ENCODE measurements around the gene MALAT1.

DNA sequence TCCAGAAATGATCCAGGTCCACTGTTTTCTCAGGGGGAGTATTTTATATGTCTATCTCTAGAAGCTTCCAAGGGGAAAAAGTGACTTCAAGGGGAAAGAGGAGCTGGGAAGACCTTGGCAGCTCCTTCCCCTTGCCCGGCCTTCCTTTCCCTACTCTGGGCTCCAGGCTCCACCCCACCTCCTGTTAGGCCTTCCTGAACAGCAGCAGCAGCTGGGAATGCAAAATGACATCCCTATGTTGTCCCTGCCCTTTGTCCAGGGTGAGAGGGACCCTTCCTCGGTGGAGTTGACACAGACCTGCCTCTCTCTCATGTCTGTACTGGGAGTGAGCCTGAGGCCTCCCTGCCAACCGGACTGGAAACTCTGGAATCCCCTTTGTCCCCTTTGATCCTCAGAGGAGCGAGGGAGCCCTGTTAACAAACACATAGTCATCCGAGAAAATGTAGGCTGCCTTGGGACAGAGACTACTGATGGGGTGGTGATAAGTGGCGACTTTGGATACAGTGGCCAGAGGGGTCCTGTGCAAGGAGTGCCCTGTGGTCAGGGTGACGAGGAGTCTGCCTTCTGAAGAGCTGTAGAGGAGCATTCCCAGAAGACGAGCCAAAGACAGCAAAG, 9.0 kb upstream of the MALAT1 start:
- TF ChIP-seq, protein P1, sequence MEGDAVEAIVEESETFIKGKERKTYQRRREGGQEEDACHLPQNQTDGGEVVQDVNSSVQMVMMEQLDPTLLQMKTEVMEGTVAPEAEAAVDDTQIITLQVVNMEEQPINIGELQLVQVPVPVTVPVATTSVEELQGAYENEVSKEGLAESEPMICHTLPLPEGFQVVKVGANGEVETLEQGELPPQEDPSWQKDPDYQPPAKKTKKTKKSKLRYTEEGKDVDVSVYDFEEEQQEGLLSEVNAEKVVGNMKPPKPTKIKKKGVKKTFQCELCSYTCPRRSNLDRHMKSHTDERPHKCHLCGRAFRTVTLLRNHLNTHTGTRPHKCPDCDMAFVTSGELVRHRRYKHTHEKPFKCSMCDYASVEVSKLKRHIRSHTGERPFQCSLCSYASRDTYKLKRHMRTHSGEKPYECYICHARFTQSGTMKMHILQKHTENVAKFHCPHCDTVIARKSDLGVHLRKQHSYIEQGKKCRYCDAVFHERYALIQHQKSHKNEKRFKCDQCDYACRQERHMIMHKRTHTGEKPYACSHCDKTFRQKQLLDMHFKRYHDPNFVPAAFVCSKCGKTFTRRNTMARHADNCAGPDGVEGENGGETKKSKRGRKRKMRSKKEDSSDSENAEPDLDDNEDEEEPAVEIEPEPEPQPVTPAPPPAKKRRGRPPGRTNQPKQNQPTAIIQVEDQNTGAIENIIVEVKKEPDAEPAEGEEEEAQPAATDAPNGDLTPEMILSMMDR (IDR thresholded peaks at IDR 0.05): no peak
- no peak for TF ChIP-seq EZH2 (IDR thresholded peaks at IDR 0.05; ENCODE audit: borderline replicate concordance, insufficient read depth, low read depth, low read length, poor library complexity, severe bottlenecking)
